ENCODE data around the gene ABCE1.
A peak's percentile ranks its signal among the peaks of the same experiment; 100 is the strongest.

ABCE1 gene

GRCh38 chr4:145097821-145098674 lies at the start of gene ABCE1, which contains the start of gene ANAPC10:
Gene ABCE1 (plus strand): TSS chr4:145098311. CDS start chr4:145104413, 6,102 bp downstream.
Gene ANAPC10 (minus strand): TSS chr4:145098196. CDS start chr4:145096099, 2,097 bp downstream.
- DNase-seq: peak; percentile 95

GRCh38 chr4:145048817-145049216 lies 49.3 kb upstream of the ABCE1 start:
- no peak for DNase-seq

GRCh38 chr4:145049241-145049640 lies 48.9 kb upstream of the ABCE1 start:
- DNase-seq: no peak

GRCh38 chr4:145055533-145056257 lies 42.4 kb upstream of the ABCE1 start:
- DNase-seq: no peak

DNA sequence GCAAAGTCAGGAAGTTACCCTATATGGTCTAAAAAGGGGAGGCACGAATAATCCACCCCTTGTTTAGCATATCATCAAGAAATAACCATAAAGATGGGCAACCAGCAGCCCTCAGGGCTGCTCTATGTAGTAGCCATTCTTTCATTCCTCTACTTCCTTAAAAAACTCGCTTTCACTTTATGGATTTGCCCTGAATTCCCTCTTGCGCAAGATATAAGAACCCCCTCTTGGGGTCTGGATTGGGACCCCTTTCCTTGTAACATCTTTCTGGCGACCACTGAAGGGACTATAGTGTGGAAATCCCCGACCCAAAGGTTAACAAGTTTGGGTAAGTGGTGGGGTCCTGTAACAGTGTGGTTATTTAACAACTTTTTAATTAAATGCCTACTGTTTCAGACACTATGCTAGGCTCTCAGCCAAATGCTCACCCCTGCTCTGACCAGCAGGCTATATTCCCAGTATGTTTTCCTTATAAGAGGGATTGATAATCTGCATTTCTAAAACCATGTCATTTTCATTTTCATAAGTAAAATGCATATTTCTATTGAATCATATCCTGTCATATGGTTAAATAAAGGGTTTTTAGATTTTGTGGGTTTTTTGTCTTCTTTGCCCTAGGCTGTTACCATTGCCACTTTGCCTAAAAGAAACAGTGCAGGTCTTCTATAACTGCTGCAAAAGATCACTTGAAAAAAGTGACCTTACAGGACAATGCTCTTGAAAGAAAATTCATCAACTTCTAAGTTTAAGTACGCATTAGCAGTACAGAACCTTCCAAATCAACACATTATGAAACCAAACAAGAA lies 41.6 kb upstream of the ABCE1 start:
- no peak for DNase-seq

GRCh38 chr4:145058256-145058655 lies 39.9 kb upstream of the ABCE1 start:
- no peak for DNase-seq

- no peak for DNase-seq
These were observed 36.7 kb upstream of the ABCE1 start for GRCh38 chr4:145061318-145061920.

GRCh38 chr4:145066063-145066501 lies 32.0 kb upstream of the ABCE1 start:
- no peak for DNase-seq

DNA sequence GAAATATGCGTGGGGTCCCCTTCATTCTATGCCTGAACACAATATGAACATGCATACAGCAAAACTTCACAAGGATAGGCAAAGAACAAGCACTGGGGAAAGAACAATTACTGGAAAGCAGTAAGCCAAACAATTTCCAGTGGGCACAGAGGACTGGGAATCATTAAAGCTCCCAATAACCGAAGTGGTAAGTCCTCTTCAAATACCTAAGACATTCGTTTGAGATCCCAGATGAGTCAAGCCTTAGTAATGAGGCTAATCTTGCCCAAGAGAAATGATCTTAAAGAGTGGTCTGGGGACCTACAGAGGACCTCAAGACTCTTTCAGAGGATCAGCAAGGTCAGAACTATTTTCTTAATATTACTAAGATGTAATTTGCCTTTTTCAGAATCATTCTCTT lies 28.8 kb upstream of the ABCE1 start:
- no peak for DNase-seq

- no peak for DNase-seq
These were observed 26.6 kb upstream of the ABCE1 start for GRCh38 chr4:145071560-145071959.

GRCh38 chr4:145075742-145076468 lies 22.2 kb upstream of the ABCE1 start:
- DNase-seq: no peak

DNA sequence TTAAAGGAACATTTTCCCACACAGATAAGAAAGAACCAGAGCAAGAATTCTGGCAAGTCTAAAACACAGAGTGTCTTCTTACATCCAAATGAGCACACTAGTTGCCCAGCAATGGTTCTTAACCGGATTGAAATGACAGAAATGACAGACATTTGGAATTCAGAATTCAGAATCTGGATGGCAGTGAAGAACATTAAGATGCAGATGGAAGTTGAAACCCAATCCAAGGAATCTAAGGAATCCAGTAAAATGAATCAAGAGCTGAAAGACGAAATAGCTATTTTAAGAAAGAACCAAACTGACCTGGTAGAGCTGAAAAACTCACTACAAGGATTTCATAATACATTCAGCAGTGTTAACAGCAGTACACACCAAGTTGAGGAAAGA lies 21.6 kb upstream of the ABCE1 start:
- no peak for DNase-seq

- DNase-seq: no peak
These were observed 16.4 kb upstream of the ABCE1 start for GRCh38 chr4:145081756-145082155.

DNA sequence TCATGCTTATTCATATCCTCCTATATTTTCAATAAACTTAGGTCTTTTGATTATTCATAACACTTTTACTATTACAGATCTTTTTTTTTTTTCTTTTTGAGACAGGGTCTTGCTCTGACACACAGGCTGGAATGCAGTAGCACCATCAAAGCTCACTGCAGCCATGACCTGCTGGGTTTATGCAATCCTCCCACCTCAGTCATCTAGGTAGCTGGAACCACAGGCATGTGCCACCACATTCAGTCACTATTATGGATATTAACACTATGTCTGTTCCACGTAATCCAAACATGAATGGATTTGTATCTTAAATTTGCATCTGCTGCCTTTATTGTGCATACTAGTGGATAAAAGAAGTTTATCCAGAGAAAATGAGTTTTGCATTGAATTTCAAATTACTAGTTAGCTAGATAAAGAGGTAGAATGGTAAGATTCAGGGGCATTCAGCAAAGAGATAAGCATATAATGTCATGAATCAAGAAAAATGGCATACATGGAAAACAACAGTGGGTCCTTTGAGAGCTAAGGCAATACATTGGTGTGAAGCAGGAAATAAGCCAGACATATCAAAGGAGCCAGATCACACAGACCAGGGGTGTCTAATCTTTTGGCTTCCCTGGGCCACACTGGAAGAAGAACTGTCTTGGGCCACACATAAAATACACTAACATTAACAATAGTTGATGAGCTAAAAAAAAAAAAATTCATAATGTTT lies 14.1 kb upstream of the ABCE1 start:
- DNase-seq: no peak

- DNase-seq: no peak
These were observed 7.7 kb upstream of the ABCE1 start for GRCh38 chr4:145090380-145090779.

- no peak for DNase-seq
These were observed 4.5 kb upstream of the ABCE1 start for GRCh38 chr4:145093638-145094037.

DNA sequence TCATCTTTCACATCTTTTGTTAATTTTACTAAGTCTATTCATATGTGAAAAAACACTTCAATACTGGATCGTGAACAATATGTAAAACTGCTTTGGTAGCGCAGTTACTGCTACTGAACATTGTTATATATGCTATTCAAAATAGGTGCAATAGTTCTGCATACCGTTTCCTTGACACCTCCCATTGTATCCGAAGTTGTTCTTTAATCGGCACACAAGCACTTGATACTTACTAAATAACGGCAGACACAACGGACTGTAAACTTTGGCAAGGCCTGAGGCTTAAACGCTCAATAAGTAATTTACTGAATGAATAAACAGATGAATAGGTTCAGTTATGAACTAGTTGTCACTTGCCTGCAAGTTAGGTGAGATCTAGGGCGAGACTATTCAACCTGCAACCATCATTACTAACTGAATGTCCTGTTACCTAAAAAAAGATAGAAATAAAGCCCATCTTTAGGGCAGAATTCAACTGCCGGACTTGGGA lies 735 bp upstream of the ABCE1 start:
- no peak for DNase-seq

DNA sequence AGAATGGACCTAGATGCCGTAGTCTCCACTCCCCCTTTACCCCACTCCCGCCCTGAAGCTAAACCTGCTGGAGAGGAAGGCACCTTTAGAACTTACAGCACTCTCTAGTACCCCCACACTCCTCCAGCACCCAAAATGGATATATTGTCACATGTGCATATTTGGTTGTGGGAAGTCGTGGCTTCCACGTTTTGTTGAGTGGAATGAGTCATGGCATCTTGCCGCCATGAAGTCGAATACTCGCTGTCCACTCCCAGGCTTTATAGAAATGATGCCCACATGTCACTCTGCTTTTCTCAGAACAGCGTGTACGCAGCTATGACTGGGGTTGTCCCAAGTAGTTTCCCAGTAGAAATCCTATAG lies 545 bp downstream of the ABCE1 start:
- DNase-seq: peak; percentile 57

- DNase-seq: no peak
These were observed 1.5 kb downstream of the ABCE1 start for GRCh38 chr4:145099653-145100052.

GRCh38 chr4:145101091-145101490 lies 3.0 kb downstream of the ABCE1 start:
- no peak for DNase-seq

GRCh38 chr4:145102619-145103018 lies 4.5 kb downstream of the ABCE1 start:
- DNase-seq: no peak

Measured in CD4-positive, alpha-beta T cell treated with Interleukin-15 for 1 hour (primary cell).